Measurements from ENCODE around the gene ZNF70. TPM values are rescaled to one million over a fixed set of nuclear protein-coding genes. Genes with fewer than 3 reads are reported as not detected.

Gene ZNF70
- total and polyA plus RNA-seq, 2 of the 13 experiments (the other 11 are each of a cell fraction or from before 2014, with no cell fraction given) = 0.62 to 3.6 TPM

GRCh38 chr22:23697031-23697970 lies 53.6 kb downstream of the ZNF70 start:
- H3K27me3 ChIP-seq (ENCODE audit: control insufficient read depth in 1 of 2, insufficient read depth in 2 of 2, low read length in 2 of 2) = no peaks in the 10 kb centered on the region
- H3K36me3 ChIP-seq (replicated peaks in 1 of 2; ENCODE audit: control insufficient read depth in 1 of 2, insufficient read depth in 2 of 2, low read length in 2 of 2) = peaks cover 25 to 73% of the 10 kb centered on the region in 2 experiments; a peak in 4 of 5 replicates
- H3K79me2 ChIP-seq (ENCODE audit: insufficient read depth, low read length) = peaks cover 10% of the 10 kb centered on the region
- no peak overlapping the region for H2AFZ ChIP-seq (ENCODE audit: low read length)
- no peak overlapping the region for H3K27ac ChIP-seq (ENCODE audit: extremely low read length, insufficient read depth, low read length)
- TF ChIP-seq PBX2 (CRISPR knock-in tag; IDR thresholded peaks at IDR 0.05) = no peak
- no peak for TF ChIP-seq NFATC3 (CRISPR knock-in tag; IDR thresholded peaks at IDR 0.05)
- TF ChIP-seq, protein P1, sequence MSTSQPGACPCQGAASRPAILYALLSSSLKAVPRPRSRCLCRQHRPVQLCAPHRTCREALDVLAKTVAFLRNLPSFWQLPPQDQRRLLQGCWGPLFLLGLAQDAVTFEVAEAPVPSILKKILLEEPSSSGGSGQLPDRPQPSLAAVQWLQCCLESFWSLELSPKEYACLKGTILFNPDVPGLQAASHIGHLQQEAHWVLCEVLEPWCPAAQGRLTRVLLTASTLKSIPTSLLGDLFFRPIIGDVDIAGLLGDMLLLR (CRISPR knock-in tag; IDR thresholded peaks at IDR 0.05) = no peak
- TF ChIP-seq, protein P2, sequence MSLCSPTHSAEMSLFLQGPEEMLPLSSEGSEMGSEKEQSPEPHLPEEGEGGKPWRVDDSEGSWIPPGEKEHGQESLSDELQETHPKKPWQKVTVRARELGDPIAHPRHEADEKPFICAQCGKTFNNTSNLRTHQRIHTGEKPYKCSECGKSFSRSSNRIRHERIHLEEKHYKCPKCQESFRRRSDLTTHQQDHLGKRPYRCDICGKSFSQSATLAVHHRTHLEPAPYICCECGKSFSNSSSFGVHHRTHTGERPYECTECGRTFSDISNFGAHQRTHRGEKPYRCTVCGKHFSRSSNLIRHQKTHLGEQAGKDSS (CRISPR knock-in tag; IDR thresholded peaks at IDR 0.05; ENCODE audit: borderline replicate concordance, low read depth) = no peak
- no peak for TF ChIP-seq NFIB (CRISPR knock-in tag; IDR thresholded peaks at IDR 0.05; ENCODE audit: borderline replicate concordance)
- TF ChIP-seq ZNF629 (CRISPR knock-in tag; conservative IDR thresholded peaks at IDR 0.05) = no peak
- H3K4me1 ChIP-seq (ENCODE audit: insufficient read depth, low read length) = peaks cover 17% of the 10 kb centered on the region
- DNase-seq (ENCODE audit: low spot score) (no peak), ATAC-seq (no peak; the same call in 2 of the 3 replicates), FAIRE-seq (no peak)
- H3K4me3 ChIP-seq (replicated peaks in 1 of 3; ENCODE audit: insufficient read depth in 1 of 3, low read depth in 2 of 3, low read length in 3 of 3) = no peak overlapping the region
- H3K9me3 ChIP-seq (ENCODE audit: low read length) = no peaks in the 10 kb centered on the region
- no peak overlapping the region for H3K4me2 ChIP-seq (ENCODE audit: low read depth, low read length)
- no TSS peak for BruUV-seq (replicated peaks)
- ChIA-PET CTCF (ENCODE audit: low intra/inter-chr PET ratio, low total read pairs) (no interaction called here), POLR2A (no interaction called here)
- in situ Hi-C loops (cut with HindIII; ENCODE audit: extremely low pct_ligation_motif_present, low pct_unique_long_range_greater_than_20kb) = no loop called here
- intact Hi-C loops (cut with micrococcal nuclease; ENCODE audit: unreplicated experiment) = no loop called here
- H4K20me1 ChIP-seq (ENCODE audit: insufficient read depth, low read length) = peaks cover 6% of the 10 kb centered on the region; the same call in 1 of the 2 replicates
- 100% methylated on average over 2 of the region's 11 CpGs for WGBS (ENCODE audit: low lambda C conversion rate)
- no peak overlapping the region for H3K9ac ChIP-seq (ENCODE audit: insufficient read depth, low read depth, low read length)
